C4-2B (cell line): ENCODE data around the gene GPR137B.

Experiments
- H3K27ac ChIP-seq: fragments of 450-650 bp; 2 replicates; pipeline ENCODE4 v1.5.1; 2017
- CTCF ChIP-seq: fragments of 450-650 bp; conservative IDR thresholded peaks from 2 replicates; pipeline ENCODE4 v1.5.1; 2017; ENCODE audit warnings: mild to moderate bottlenecking
- ZFX ChIP-seq: fragments of 450-650 bp; IDR thresholded peaks from 2 replicates; pipeline ENCODE4 v1.6.1; 2017

GPR137B gene

GRCh38 chr1:236117710-236118109 lies 24.6 kb upstream of the GPR137B start:
- TF ChIP-seq CTCF (no peak), ZFX (no peak)
- H3K27ac ChIP-seq = no peak overlapping the region

GRCh38 chr1:236119943-236120484 lies 22.3 kb upstream of the GPR137B start:
- no peak overlapping the region for H3K27ac ChIP-seq
- TF ChIP-seq CTCF (no peak), ZFX (no peak)

- no peak overlapping the region for H3K27ac ChIP-seq
- no peak for TF ChIP-seq ZFX
- no peak for TF ChIP-seq CTCF
Measured at GRCh38 chr1:236120721-236121153, 21.6 kb upstream of the GPR137B start.

- H3K27ac ChIP-seq = no peak overlapping the region
Measured at GRCh38 chr1:236122176-236122575, 20.2 kb upstream of the GPR137B start.

GRCh38 chr1:236123563-236123962 lies 18.8 kb upstream of the GPR137B start:
- TF ChIP-seq CTCF = no peak
- H3K27ac ChIP-seq = no peak overlapping the region

More at GRCh38 chr1:236122176-236122575, 20.2 kb upstream of the GPR137B start:
- TF ChIP-seq ZFX (no peak), CTCF (no peak)

- TF ChIP-seq CTCF (no peak), ZFX (no peak)
- H3K27ac ChIP-seq = no peak overlapping the region
Measured at GRCh38 chr1:236124965-236125364, 17.4 kb upstream of the GPR137B start.

- TF ChIP-seq CTCF = no peak
- no peak for TF ChIP-seq ZFX
- H3K27ac ChIP-seq = no peak overlapping the region
Measured at GRCh38 chr1:236127045-236127444, 15.3 kb upstream of the GPR137B start.
